Stimulated activated CD8-positive, alpha-beta memory T cell treated with anti-CD3 and anti-CD28 coated beads, Interleukin-7, amount 100 ng/mL, for 4 hours (primary cell): ENCODE measurements around the gene PROX1.

Experiments used
- DNase-seq, 2 donors: peaks; one replicate each; pipeline ENCODE4 v3.0.0-alpha.2; 2020; ENCODE audit warnings: low read depth in 2 of 2

Gene PROX1

GRCh38 chr1:213987927-213988506 is at the start of gene PROX1:
PROX1 (plus strand) TSS chr1:213987973; CDS start chr1:213996536, 8,563 bp downstream.
- DNase-seq: no peak

GRCh38 chr1:213938776-213939175 is 49.0 kb upstream of the PROX1 start:
- no peak for DNase-seq

GRCh38 chr1:213939888-213940287 is 47.9 kb upstream of the PROX1 start:
- DNase-seq: no peak

- DNase-seq: no peak
These were observed 46.8 kb upstream of the PROX1 start for GRCh38 chr1:213940947-213941346.

GRCh38 chr1:213942061-213942460 is 45.7 kb upstream of the PROX1 start:
- DNase-seq: no peak

- no peak for DNase-seq
These were observed 40.5 kb upstream of the PROX1 start for GRCh38 chr1:213947200-213947801.

GRCh38 chr1:213951876-213952275 is 35.9 kb upstream of the PROX1 start:
- DNase-seq: no peak

GRCh38 chr1:213953806-213954205 is 34.0 kb upstream of the PROX1 start:
- no peak for DNase-seq

GRCh38 chr1:213956295-213956770 is 31.4 kb upstream of the PROX1 start:
- no peak for DNase-seq

GRCh38 chr1:213958346-213958745 is 29.4 kb upstream of the PROX1 start:
- no peak for DNase-seq

GRCh38 chr1:213960963-213961362 is 26.8 kb upstream of the PROX1 start:
- DNase-seq: no peak

GRCh38 chr1:213962508-213962907 is 25.3 kb upstream of the PROX1 start:
- no peak for DNase-seq

- no peak for DNase-seq
These were observed 21.7 kb upstream of the PROX1 start for GRCh38 chr1:213966122-213966521.

- no peak for DNase-seq
These were observed 19.5 kb upstream of the PROX1 start for GRCh38 chr1:213968146-213968825.

- DNase-seq: no peak
These were observed 17.7 kb upstream of the PROX1 start for GRCh38 chr1:213969958-213970555.

GRCh38 chr1:213972141-213972540 is 15.6 kb upstream of the PROX1 start:
- DNase-seq: no peak

GRCh38 chr1:213973129-213973528 is 14.6 kb upstream of the PROX1 start:
- no peak for DNase-seq

GRCh38 chr1:213976665-213977485 is 10.9 kb upstream of the PROX1 start:
- no peak for DNase-seq

- no peak for DNase-seq
These were observed 10.3 kb upstream of the PROX1 start for GRCh38 chr1:213977486-213977842.

GRCh38 chr1:213977909-213978308 is 9.9 kb upstream of the PROX1 start:
- DNase-seq: no peak

GRCh38 chr1:213979751-213980586 is 7.8 kb upstream of the PROX1 start:
- DNase-seq: no peak
